ENCODE data around the gene COPS3.

The COPS3 gene

GRCh38 chr17:17214646-17215436 lies 66.2 kb downstream of the COPS3 start:
- DNase-seq = no peak

GRCh38 chr17:17213775-17214174 lies 67.3 kb downstream of the COPS3 start:
- DNase-seq = no peak

- no peak for DNase-seq
Observed at GRCh38 chr17:17207998-17208397, 73.0 kb downstream of the COPS3 start.

- no peak for DNase-seq
Observed at GRCh38 chr17:17206913-17207335, 74.1 kb downstream of the COPS3 start.

DNA sequence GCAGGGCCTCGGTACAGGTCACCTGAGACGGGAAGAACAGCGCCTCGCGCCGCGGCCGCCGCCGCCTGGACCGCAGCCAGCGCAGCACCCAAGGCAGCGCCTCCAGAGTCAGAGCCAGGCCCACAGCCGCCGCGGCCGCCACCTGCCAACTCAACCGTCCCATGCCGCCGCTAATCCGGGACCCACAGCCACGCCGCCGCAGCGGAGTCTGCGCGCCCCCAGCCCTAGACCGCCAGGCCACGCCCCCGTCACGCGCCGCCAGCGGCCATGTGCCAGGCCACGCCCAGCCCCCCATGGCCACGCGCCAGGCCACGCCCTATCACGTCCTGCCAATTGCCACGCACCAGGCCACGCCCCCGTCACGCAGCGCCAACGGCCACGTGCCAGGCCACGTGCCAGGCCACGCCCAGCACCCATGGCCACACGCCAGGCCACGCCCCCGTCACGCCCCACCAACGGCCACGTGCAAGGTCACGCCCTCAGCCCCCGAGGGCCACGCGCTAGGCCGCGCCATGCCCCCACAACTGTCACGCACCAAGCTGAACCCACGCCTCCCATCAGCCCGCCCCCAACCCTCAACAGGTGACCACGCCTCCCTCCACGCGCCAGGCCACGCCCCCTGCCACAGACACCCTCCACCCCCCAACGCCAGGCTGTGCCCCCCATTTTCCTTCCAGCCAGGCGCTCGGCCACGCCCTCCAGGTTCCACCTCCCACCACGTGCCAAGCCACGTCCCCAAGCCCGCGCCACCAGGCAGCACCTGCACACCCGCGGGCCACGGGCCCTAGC lies 74.7 kb downstream of the COPS3 start, which contains the start of gene PLD6:
Gene PLD6 (minus strand): TSS at position 210 of the 789 bp plus-strand sequence. CDS start 47 bp downstream, at position 163.
- peak; percentile 60 for DNase-seq

GRCh38 chr17:17205368-17206123 lies 75.5 kb downstream of the COPS3 start:
- DNase-seq = peak; percentile 31

DNA sequence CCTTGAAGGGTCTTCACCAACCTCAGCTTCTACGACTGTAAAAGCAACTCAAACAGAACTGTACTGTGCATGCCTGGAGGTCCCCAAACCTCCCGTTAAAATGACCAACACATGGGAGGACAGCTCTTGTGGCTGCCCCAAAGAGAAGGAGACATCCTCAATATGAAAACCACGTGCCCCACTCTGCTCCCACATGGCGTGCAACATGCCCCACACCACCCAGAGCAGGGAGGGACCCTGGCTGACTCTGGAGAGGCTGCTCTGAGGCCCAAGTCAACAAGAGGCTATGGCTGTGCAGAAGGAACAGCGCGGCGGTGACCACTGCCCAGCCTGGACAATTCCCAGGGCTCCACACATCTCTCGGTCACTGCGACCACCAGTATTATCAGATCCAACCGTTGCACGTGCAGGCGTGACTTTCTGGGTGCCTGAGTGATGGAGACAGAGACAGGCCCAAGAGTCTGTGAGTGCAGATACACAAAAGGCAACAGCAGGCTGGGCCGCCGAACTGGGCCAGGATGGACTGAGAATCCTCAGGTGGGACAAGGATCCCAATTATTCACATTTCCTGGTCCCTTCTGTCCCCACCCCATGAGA lies 76.3 kb downstream of the COPS3 start:
- no peak for DNase-seq

GRCh38 chr17:17204041-17204591 lies 76.9 kb downstream of the COPS3 start:
- DNase-seq = no peak

- DNase-seq = no peak
Observed at GRCh38 chr17:17203173-17203730, 77.8 kb downstream of the COPS3 start.

- no peak for DNase-seq
Observed at GRCh38 chr17:17201907-17202306, 79.1 kb downstream of the COPS3 start.

DNA sequence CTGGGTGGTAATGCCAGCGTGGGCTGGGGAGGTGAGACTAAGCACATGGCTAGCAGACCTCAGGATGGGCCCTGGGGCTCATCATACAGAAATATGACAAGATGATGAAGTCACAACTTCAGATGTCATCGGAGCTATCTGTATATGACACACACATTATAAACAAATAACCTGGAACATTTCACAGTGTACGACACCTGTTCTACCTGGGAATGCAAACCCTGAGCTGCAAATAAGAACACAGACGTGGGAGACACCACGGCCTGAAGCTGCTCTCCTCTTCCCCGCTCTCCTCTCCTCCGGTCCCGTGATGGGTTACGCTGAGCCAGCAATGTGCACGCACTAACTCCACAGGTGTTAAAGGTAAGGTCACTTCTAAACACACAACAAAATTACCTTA lies 79.8 kb downstream of the COPS3 start:
- DNase-seq = no peak

DNA sequence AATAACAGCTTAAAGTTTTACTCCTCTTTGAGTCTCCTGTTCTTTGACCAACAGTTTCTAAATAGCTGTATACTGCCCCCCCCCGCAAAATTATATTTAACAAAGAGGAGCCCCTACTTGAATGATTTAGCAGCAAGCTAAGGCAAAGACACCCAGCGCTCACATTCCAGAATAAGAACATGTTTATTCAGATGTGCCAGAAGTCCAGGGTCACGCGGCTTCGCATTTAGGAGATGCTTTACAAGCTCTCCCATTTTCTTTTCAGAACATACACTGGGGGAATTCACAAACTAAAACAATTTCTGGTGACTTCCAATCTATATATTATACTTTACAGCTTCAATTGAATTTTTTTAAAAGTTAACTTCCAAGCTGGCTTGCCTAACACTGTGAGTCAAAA lies 80.2 kb downstream of the COPS3 start:
- DNase-seq = no peak

DNA sequence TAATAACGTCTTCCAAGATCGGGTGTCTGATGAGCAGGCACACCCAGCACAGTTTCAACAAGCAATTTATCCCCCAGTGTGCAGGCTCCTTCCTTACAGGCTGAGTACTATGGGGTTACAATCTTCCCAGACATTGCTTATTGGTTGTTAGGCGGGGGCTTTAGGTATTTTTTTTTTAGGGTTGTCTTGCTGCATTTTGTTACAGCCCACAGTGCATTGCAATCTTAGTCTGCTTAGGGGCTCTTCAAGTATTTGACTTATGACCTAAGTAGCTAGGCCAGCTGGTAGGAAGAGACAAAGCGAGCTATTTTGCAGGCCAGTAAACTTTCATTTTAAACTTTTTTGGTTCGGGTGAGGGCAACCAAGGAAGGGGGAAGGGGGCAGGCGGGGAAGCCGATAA lies 80.7 kb downstream of the COPS3 start:
- DNase-seq = no peak

DNA sequence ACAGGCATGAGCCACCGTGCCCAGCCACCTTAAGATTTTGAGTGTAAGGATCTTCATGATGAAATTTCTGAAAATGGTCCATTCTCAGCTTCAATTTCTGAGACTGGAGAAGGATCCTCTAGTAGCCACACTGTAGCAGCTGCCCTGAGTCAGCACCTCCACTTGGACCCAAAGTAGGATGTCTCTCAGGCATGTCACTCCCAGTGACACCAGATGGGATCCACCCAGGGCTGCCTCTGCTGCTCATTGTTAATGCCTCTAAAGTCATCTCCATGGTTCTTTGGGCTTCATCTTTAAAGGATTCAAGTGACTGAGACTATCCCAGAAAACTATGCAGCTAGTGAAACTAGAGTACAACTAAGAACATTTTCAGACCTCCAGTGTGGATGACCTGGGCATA lies 82.8 kb downstream of the COPS3 start:
- DNase-seq = no peak

- no peak for DNase-seq
Observed at GRCh38 chr17:17196776-17197175, 84.3 kb downstream of the COPS3 start.

Measured in NCI-H510A treated with DMSO at 0.1 percent for 48 hours (cell line).